GM23338 (cell line): ENCODE data around the gene QKI. TPM values are rescaled to one million over a fixed set of nuclear protein-coding genes. Genes with fewer than 3 reads are reported as not detected.

Source experiments
- ATAC-seq: fragments of 200-7000 bp; cut with Tn5 transposase; 3 replicates; pipeline ENCODE4 v1.9.1; 2020
- DNase-seq: peaks from one replicate; pipeline ENCODE4 v3.0.0-alpha.2; 2015; ENCODE audit warnings: low spot score
- H2AFZ ChIP-seq: fragments of 200-600 bp; sonication (generic); 2 replicates; pipeline ENCODE4 v1.8.0; 2016; ENCODE audit warnings: antibody characterized with exemption, mild to moderate bottlenecking, moderate library complexity
- H3F3A ChIP-seq: fragments of 200-600 bp; sonication (generic); replicated peaks from 2 replicates; pipeline ENCODE4 v1.8.0; 2017; ENCODE audit warnings: antibody characterized with exemption, mixed run types, low read depth
- H3K27ac ChIP-seq: fragments of 200-600 bp; sonication (generic); 2 replicates; pipeline ENCODE4 v1.6.1; 2016; ENCODE audit warnings: low read depth
- H3K27me3 ChIP-seq: fragments of 200-600 bp; sonication (generic); 2 replicates; pipeline ENCODE4 v1.8.0; 2016; ENCODE audit warnings: mild to moderate bottlenecking, mixed run types, moderate library complexity; ENCODE audit not compliant: insufficient read depth
- H3K36me3 ChIP-seq: fragments of 200-600 bp; sonication (generic); 2 replicates; pipeline ENCODE4 v1.8.0; 2016; ENCODE audit warnings: mild to moderate bottlenecking; ENCODE audit not compliant: insufficient read depth
- H3K4me1 ChIP-seq: fragments of 200-600 bp; sonication (generic); 2 replicates; pipeline ENCODE4 v1.8.0; 2016; ENCODE audit warnings: mild to moderate bottlenecking, moderate library complexity; ENCODE audit not compliant: insufficient read depth
- H3K4me2 ChIP-seq: fragments of 200-600 bp; sonication (generic); 2 replicates; pipeline ENCODE4 v1.7.1; 2017; ENCODE audit warnings: mixed run types
- H3K4me3 ChIP-seq: fragments of 200-600 bp; sonication (generic); 2 replicates; pipeline ENCODE4 v1.6.1; 2016; ENCODE audit warnings: mixed run types
- H3K79me2 ChIP-seq: fragments of 200-600 bp; sonication (generic); replicated peaks from 2 replicates; pipeline ENCODE4 v1.8.0; 2017; ENCODE audit warnings: mild to moderate bottlenecking; ENCODE audit not compliant: insufficient read depth
- H3K9me2 ChIP-seq: fragments of 200-600 bp; sonication (generic); 2 replicates; pipeline ENCODE4 v1.8.0; 2017; ENCODE audit not compliant: insufficient read depth
- H4K20me1 ChIP-seq: fragments of 200-600 bp; sonication (generic); replicated peaks from 2 replicates; pipeline ENCODE4 v1.8.0; 2017; ENCODE audit warnings: mild to moderate bottlenecking; ENCODE audit not compliant: insufficient read depth
- H3K27ac Mint-ChIP-seq: 2 replicates; pipeline ENCODE4 v1.8.0; 2020; ENCODE audit warnings: inconsistent platforms, mild to moderate bottlenecking, moderate library complexity, mixed read lengths
- H3K27me3 Mint-ChIP-seq: 3 replicates; pipeline ENCODE4 v1.8.0; 2022; ENCODE audit warnings: low read depth, mild to moderate bottlenecking, moderate library complexity, mixed read lengths, inconsistent platforms; ENCODE audit not compliant: insufficient read depth, poor library complexity
- H3K36me3 Mint-ChIP-seq: 3 replicates; pipeline ENCODE4 v1.8.0; 2021; ENCODE audit warnings: low read depth, mild to moderate bottlenecking, inconsistent platforms, moderate library complexity, mixed read lengths
- H3K4me1 Mint-ChIP-seq: 3 replicates; pipeline ENCODE4 v1.8.0; 2020; ENCODE audit warnings: mild to moderate bottlenecking, inconsistent platforms, mixed read lengths
- H3K4me3 Mint-ChIP-seq: 3 replicates; pipeline ENCODE4 v1.8.0; 2021; ENCODE audit warnings: moderate library complexity, mild to moderate bottlenecking, inconsistent platforms, mixed read lengths
- H3K9me3 Mint-ChIP-seq: 3 replicates; pipeline ENCODE4 v1.8.0; 2020; ENCODE audit warnings: moderate library complexity, mild to moderate bottlenecking, inconsistent platforms, mixed read lengths
- EZH2 ChIP-seq: fragments of 200-600 bp; sonication (generic); IDR thresholded peaks from one replicate; pipeline ENCODE4 v1.8.0; 2017; ENCODE audit warnings: antibody characterized with exemption, mild to moderate bottlenecking, low read depth; ENCODE audit not compliant: unreplicated experiment
- EZH2phosphoT487 ChIP-seq: fragments of 200-600 bp; sonication (generic); IDR thresholded peaks from one replicate; pipeline ENCODE4 v1.8.1; 2018; ENCODE audit warnings: antibody characterized with exemption; ENCODE audit not compliant: unreplicated experiment
- JUNB ChIP-seq: IDR thresholded peaks from one replicate; pipeline ENCODE4 v1.6.1; 2016; ENCODE audit warnings: antibody characterized with exemption; ENCODE audit not compliant: unreplicated experiment
- NANOG ChIP-seq: IDR thresholded peaks from 2 replicates; pipeline ENCODE4 v1.6.1; 2016; ENCODE audit warnings: antibody characterized with exemption, borderline replicate concordance
- POLR2AphosphoS5 ChIP-seq: IDR thresholded peaks from 2 replicates; pipeline ENCODE4 v1.6.1; 2016; ENCODE audit warnings: antibody characterized with exemption, low read depth
- STAT1 ChIP-seq: IDR thresholded peaks from one replicate; pipeline ENCODE4 v1.6.1; 2016; ENCODE audit warnings: antibody characterized with exemption; ENCODE audit not compliant: unreplicated experiment
- ZNF114 ChIP-seq: fragments of 250-450 bp; sonication (Bioruptor Pico); IDR thresholded peaks from 2 replicates; pipeline ENCODE4 v1.5.0; 2020; ENCODE audit warnings: mild to moderate bottlenecking, moderate library complexity
- ZNF331 ChIP-seq: fragments of 250-450 bp; sonication (Bioruptor Pico); IDR thresholded peaks from 2 replicates; pipeline ENCODE4 v1.5.0; 2020; ENCODE audit warnings: low read depth, mild to moderate bottlenecking, moderate library complexity
- polyA plus RNA-seq: library from polyadenylated mRNA; unstranded; fragments of >200 nt; fragmentation: Nextera tagmentation; extraction: Ambion mirVana; gene quantifications from 2 replicates; pipeline ENCODE4 v1.2.1, GENCODE V29; 2016
- total RNA-seq: library from RNA; depleted of rRNA; stranded (reverse); fragments of >200 nt; shearing (Covaris generic); gene quantifications from 2 replicates; pipeline ENCODE4 v1.2.3, GENCODE V29; 2014
- TF ChIP-seq, protein P1 (sequence below), 2 experiments: fragments of 200-600 bp in 1 of 2; sonication (generic) in 1 of 2; conservative IDR thresholded peaks; 2 replicates each; pipeline versions ENCODE4 v1.5.1 to v1.6.1; 2016 to 2017; ENCODE audit warnings: antibody characterized with exemption in 2 of 2, low read depth in 2 of 2, mild to moderate bottlenecking in 2 of 2, moderate library complexity in 1 of 2
- TF ChIP-seq, protein P2 (sequence below): fragments of 250-450 bp; sonication (Bioruptor Pico); IDR thresholded peaks from 2 replicates; pipeline ENCODE4 v1.5.0; 2020; ENCODE audit warnings: mild to moderate bottlenecking, moderate library complexity

QKI gene
- total and polyA plus RNA-seq, 2 experiments from 2014 or later, result 60.8 to 159 TPM

GRCh38 chr6:163626073-163626867, 211.8 kb downstream of the QKI start:
- H2AFZ ChIP-seq, result no peak overlapping the region
- H3K4me3 ChIP-seq, result no peak overlapping the region
- 0 out of 2 replicates have a peak, but pooled peaks cover 4% of the 10 kb centered on the region for H3K9me2 ChIP-seq
- no peak overlapping the region for H3K27ac Mint-ChIP-seq
- no peaks in the 10 kb centered on the region for H3K36me3 ChIP-seq
- H3K27me3 Mint-ChIP-seq, result peaks cover 3% of the 10 kb centered on the region
- no peaks in the 10 kb centered on the region for H3K27me3 ChIP-seq
- no peaks in the 10 kb centered on the region for H3K79me2 ChIP-seq
- no peak overlapping the region for H3K27ac ChIP-seq
- H3K4me1 Mint-ChIP-seq, result peaks cover 3% of the 10 kb centered on the region; the same call in 1 of the 3 replicates
- H4K20me1 ChIP-seq, result no peaks in the 10 kb centered on the region
- H3K4me3 Mint-ChIP-seq, result no peak overlapping the region
- H3F3A ChIP-seq, result no peaks in the 10 kb centered on the region
- no peak for TF ChIP-seq EZH2
- no peak for TF ChIP-seq EZH2phosphoT487
- TF ChIP-seq, protein P1, sequence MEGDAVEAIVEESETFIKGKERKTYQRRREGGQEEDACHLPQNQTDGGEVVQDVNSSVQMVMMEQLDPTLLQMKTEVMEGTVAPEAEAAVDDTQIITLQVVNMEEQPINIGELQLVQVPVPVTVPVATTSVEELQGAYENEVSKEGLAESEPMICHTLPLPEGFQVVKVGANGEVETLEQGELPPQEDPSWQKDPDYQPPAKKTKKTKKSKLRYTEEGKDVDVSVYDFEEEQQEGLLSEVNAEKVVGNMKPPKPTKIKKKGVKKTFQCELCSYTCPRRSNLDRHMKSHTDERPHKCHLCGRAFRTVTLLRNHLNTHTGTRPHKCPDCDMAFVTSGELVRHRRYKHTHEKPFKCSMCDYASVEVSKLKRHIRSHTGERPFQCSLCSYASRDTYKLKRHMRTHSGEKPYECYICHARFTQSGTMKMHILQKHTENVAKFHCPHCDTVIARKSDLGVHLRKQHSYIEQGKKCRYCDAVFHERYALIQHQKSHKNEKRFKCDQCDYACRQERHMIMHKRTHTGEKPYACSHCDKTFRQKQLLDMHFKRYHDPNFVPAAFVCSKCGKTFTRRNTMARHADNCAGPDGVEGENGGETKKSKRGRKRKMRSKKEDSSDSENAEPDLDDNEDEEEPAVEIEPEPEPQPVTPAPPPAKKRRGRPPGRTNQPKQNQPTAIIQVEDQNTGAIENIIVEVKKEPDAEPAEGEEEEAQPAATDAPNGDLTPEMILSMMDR (conservative IDR thresholded peaks at IDR 0.05; ENCODE audit: low read depth in 2 of 2), result no peak
- no peak for TF ChIP-seq NANOG
- TF ChIP-seq ZNF114 (CRISPR knock-in tag), result no peak
- no peak for TF ChIP-seq ZNF331
- TF ChIP-seq POLR2AphosphoS5, result no peak
- no peak for DNase-seq
- peaks cover 14% of the 10 kb centered on the region for H3K9me3 Mint-ChIP-seq
- no peak overlapping the region for H3K4me2 ChIP-seq
- 0 out of 3 replicates have a peak, but pooled peaks cover 5% of the 10 kb centered on the region for H3K36me3 Mint-ChIP-seq
- ATAC-seq, result no peak
- no peaks in the 10 kb centered on the region for H3K4me1 ChIP-seq

- no peak overlapping the region for H3K4me3 ChIP-seq
- no peaks in the 10 kb centered on the region for H3F3A ChIP-seq
- no peak for ATAC-seq
- TF ChIP-seq EZH2 (no peak), JUNB (no peak), STAT1 (no peak), NANOG (no peak)
- TF ChIP-seq, protein P2, sequence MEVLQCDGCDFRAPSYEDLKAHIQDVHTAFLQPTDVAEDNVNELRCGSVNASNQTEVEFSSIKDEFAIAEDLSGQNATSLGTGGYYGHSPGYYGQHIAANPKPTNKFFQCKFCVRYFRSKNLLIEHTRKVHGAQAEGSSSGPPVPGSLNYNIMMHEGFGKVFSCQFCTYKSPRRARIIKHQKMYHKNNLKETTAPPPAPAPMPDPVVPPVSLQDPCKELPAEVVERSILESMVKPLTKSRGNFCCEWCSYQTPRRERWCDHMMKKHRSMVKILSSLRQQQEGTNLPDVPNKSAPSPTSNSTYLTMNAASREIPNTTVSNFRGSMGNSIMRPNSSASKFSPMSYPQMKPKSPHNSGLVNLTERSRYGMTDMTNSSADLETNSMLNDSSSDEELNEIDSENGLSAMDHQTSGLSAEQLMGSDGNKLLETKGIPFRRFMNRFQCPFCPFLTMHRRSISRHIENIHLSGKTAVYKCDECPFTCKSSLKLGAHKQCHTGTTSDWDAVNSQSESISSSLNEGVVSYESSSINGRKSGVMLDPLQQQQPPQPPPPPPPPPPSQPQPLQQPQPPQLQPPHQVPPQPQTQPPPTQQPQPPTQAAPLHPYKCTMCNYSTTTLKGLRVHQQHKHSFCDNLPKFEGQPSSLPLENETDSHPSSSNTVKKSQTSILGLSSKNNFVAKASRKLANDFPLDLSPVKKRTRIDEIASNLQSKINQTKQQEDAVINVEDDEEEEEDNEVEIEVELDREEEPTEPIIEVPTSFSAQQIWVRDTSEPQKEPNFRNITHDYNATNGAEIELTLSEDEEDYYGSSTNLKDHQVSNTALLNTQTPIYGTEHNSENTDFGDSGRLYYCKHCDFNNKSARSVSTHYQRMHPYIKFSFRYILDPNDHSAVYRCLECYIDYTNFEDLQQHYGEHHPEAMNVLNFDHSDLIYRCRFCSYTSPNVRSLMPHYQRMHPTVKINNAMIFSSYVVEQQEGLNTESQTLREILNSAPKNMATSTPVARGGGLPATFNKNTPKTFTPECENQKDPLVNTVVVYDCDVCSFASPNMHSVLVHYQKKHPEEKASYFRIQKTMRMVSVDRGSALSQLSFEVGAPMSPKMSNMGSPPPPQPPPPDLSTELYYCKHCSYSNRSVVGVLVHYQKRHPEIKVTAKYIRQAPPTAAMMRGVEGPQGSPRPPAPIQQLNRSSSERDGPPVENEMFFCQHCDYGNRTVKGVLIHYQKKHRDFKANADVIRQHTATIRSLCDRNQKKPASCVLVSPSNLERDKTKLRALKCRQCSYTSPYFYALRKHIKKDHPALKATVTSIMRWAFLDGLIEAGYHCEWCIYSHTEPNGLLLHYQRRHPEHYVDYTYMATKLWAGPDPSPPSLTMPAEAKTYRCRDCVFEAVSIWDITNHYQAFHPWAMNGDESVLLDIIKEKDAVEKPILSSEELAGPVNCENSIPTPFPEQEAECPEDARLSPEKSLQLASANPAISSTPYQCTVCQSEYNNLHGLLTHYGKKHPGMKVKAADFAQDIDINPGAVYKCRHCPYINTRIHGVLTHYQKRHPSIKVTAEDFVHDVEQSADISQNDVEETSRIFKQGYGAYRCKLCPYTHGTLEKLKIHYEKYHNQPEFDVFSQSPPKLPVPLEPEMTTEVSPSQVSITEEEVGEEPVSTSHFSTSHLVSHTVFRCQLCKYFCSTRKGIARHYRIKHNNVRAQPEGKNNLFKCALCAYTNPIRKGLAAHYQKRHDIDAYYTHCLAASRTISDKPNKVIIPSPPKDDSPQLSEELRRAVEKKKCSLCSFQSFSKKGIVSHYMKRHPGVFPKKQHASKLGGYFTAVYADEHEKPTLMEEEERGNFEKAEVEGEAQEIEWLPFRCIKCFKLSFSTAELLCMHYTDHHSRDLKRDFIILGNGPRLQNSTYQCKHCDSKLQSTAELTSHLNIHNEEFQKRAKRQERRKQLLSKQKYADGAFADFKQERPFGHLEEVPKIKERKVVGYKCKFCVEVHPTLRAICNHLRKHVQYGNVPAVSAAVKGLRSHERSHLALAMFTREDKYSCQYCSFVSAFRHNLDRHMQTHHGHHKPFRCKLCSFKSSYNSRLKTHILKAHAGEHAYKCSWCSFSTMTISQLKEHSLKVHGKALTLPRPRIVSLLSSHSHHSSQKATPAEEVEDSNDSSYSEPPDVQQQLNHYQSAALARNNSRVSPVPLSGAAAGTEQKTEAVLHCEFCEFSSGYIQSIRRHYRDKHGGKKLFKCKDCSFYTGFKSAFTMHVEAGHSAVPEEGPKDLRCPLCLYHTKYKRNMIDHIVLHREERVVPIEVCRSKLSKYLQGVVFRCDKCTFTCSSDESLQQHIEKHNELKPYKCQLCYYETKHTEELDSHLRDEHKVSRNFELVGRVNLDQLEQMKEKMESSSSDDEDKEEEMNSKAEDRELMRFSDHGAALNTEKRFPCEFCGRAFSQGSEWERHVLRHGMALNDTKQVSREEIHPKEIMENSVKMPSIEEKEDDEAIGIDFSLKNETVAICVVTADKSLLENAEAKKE (CRISPR knock-in tag), result no peak
- H3K79me2 ChIP-seq, result no peaks in the 10 kb centered on the region
- H3K27ac ChIP-seq, result no peak overlapping the region
- Mint-ChIP-seq H3K27me3 (peaks cover 1% of the 10 kb centered on the region), H3K4me1 (peaks cover 3% of the 10 kb centered on the region; the same call in 1 of the 3 replicates), H3K9me3 (peaks cover 17% of the 10 kb centered on the region), H3K36me3 (peaks cover 5% of the 10 kb centered on the region; the same call in 1 of the 3 replicates), H3K4me3 (no peak overlapping the region), H3K27ac (no peak overlapping the region)
- H4K20me1 ChIP-seq, result no peaks in the 10 kb centered on the region
- H3K27me3 ChIP-seq, result no peaks in the 10 kb centered on the region
- no peak overlapping the region for H3K4me2 ChIP-seq
- H3K4me1 ChIP-seq, result no peaks in the 10 kb centered on the region
- no peak for DNase-seq
- H3K9me2 ChIP-seq, result 0 out of 2 replicates have a peak, but pooled peaks cover 4% of the 10 kb centered on the region
- no peaks in the 10 kb centered on the region for H3K36me3 ChIP-seq
- no peak overlapping the region for H2AFZ ChIP-seq
Observed at GRCh38 chr6:163627274-163628062, 212.9 kb downstream of the QKI start.
